GM19043 (cell line): ENCODE measurements around the gene PRXL2A.
"Not testable (repeated sequence)": the region's sequence is repeated elsewhere in the genome, so short reads cannot be mapped to it uniquely, and the experiment has no call there.

ENCODE experiments used
- ATAC-seq: cut with Tn5 transposase; IDR thresholded peaks from one replicate; pipeline ENCODE4 v1.9.1; 2021; ENCODE audit warnings: low read depth; ENCODE audit not compliant: unreplicated experiment

The PRXL2A gene

GRCh38 chr10:80408242-80409101, at the start of gene PRXL2A:
PRXL2A (plus strand) TSS chr10:80408551; CDS start chr10:80420468, 11,917 bp downstream.
- ATAC-seq = peak; percentile 91

- not testable (repeated sequence) for ATAC-seq
Observed at GRCh38 chr10:80358925-80359324, 49.4 kb upstream of the PRXL2A start.

- no peak for ATAC-seq
Observed at GRCh38 chr10:80359644-80360043, 48.7 kb upstream of the PRXL2A start.

- no peak for ATAC-seq
Observed at GRCh38 chr10:80365510-80365909, 42.8 kb upstream of the PRXL2A start.

- no peak for ATAC-seq
Observed at GRCh38 chr10:80371467-80371866, 36.9 kb upstream of the PRXL2A start.

GRCh38 chr10:80372675-80373074, 35.7 kb upstream of the PRXL2A start:
- no peak for ATAC-seq

GRCh38 chr10:80373502-80373901, 34.8 kb upstream of the PRXL2A start:
- no peak for ATAC-seq

- no peak for ATAC-seq
Observed at GRCh38 chr10:80379701-80380100, 28.6 kb upstream of the PRXL2A start.

- no peak for ATAC-seq
Observed at GRCh38 chr10:80380185-80380584, 28.2 kb upstream of the PRXL2A start.

- peak; percentile 61 for ATAC-seq
Observed at GRCh38 chr10:80382989-80383388, 25.4 kb upstream of the PRXL2A start.

- no peak for ATAC-seq
Observed at GRCh38 chr10:80390740-80391139, 17.6 kb upstream of the PRXL2A start.

GRCh38 chr10:80392250-80392649, 16.1 kb upstream of the PRXL2A start:
- ATAC-seq = no peak

- no peak for ATAC-seq
Observed at GRCh38 chr10:80394358-80394916, 13.9 kb upstream of the PRXL2A start.

GRCh38 chr10:80397014-80397413, 11.3 kb upstream of the PRXL2A start:
- ATAC-seq = no peak

- no peak for ATAC-seq
Observed at GRCh38 chr10:80400136-80400804, 8.1 kb upstream of the PRXL2A start.

GRCh38 chr10:80405035-80405434, 3.3 kb upstream of the PRXL2A start:
- no peak for ATAC-seq

- ATAC-seq = no peak
Observed at GRCh38 chr10:80405626-80406025, 2.7 kb upstream of the PRXL2A start.

GRCh38 chr10:80406204-80406603, 2.1 kb upstream of the PRXL2A start:
- ATAC-seq = no peak

- peak; percentile 17 for ATAC-seq
Observed at GRCh38 chr10:80407812-80408241, 524 bp upstream of the PRXL2A start.

GRCh38 chr10:80409121-80409520, 770 bp downstream of the PRXL2A start:
- no peak for ATAC-seq

GRCh38 chr10:80410122-80410521, 1.8 kb downstream of the PRXL2A start:
- ATAC-seq = no peak
